ENCODE data around the gene TNFRSF4. TPM values are rescaled to one million over a fixed set of nuclear protein-coding genes. Genes with fewer than 3 reads are reported as not detected.

TNFRSF4 gene
- total RNA-seq, 1 experiment from 2014 or later: not detected

DNA sequence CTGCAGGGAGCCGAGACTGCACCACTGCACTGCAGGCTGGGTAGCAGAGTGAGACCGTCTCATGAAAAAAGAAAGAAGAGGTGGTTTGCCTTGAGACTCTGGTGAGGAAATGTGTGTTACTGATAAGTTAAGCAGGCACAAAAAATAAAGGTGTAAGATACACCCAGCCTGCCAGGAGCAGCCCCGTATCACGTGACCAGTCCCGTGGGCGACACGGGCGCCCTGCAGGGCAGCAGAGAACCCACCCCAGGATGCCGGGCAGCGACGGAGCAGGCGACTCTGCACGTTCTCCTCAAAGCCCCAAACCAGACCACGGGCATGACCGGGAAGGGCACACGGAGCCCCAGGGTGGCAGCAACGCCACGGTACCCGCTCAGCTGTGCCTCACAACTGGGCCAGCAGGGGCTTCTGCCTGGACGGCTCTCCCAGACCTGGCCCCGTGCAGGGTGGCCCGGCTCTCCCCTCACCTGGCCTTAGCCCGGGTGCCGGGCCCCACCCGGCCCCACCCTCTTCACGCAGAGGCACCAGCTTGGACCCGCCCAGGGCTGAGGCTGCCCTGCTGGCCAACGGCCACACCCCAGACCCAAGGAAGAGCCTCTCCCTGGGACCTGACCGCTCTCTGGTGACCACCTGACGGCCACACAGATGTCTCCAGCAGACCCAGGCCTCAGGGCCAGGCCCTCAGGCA, 8.1 kb upstream of the TNFRSF4 start:
- peaks cover 5% of the 10 kb centered on the region; the same call in 1 of the 2 replicates for H3K79me2 ChIP-seq (ENCODE audit: low read length)
- H2AFZ ChIP-seq (ENCODE audit: low read length): no peak overlapping the region
- H3K9me3 ChIP-seq (ENCODE audit: low read length): no peaks in the 10 kb centered on the region
- DNase-seq: no peak
- no peak overlapping the region for H3K4me2 ChIP-seq (ENCODE audit: low read depth, low read length, poor library complexity, severe bottlenecking)
- H3K4me1 ChIP-seq (ENCODE audit: low read length): no peaks in the 10 kb centered on the region
- no peak overlapping the region for H3K4me3 ChIP-seq (ENCODE audit: low read length)
- no peak overlapping the region for H3K9ac ChIP-seq (ENCODE audit: low read length)
- no peak overlapping the region for H3K27ac ChIP-seq (ENCODE audit: low read length)
- H3K36me3 ChIP-seq (ENCODE audit: insufficient read depth, low read length): no peaks in the 10 kb centered on the region
- no peaks in the 10 kb centered on the region for H3K27me3 ChIP-seq (ENCODE audit: low read length)
- H3K9me2 ChIP-seq (replicated peaks; ENCODE audit: insufficient read depth, low read length): no peaks in the 10 kb centered on the region
- 0 out of 2 replicates have a peak, but pooled peaks cover 10% of the 10 kb centered on the region for H4K20me1 ChIP-seq (ENCODE audit: insufficient read depth, low read depth, low read length)

DNA sequence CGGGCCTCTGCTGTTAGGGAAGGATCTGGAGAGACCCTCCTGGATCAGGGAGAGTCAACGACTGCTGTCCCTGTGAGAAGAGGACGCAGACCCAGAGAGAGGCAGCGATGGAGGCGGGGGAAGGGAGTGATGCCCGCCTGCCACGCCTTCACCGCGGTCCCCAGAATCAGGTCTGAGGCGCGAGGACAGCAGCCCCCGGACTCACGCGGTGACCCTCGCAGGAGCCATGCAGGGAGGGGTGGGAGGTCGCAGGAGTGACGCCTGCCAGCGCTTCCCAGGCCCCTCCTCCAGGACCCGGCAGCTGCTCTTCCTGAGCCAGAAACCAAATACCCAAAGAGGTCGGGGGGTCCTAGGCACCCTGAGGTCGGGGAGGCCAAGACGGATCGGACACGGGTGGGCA, 6.2 kb upstream of the TNFRSF4 start:
- Histone ChIP-seq H4K20me1 (ENCODE audit: insufficient read depth, low read depth, low read length) (peaks cover 20% of the 10 kb centered on the region; the same call in 1 of the 2 replicates), H3K36me3 (ENCODE audit: insufficient read depth, low read length) (no peaks in the 10 kb centered on the region), H3K4me3 (ENCODE audit: low read length) (no peak overlapping the region)

DNA sequence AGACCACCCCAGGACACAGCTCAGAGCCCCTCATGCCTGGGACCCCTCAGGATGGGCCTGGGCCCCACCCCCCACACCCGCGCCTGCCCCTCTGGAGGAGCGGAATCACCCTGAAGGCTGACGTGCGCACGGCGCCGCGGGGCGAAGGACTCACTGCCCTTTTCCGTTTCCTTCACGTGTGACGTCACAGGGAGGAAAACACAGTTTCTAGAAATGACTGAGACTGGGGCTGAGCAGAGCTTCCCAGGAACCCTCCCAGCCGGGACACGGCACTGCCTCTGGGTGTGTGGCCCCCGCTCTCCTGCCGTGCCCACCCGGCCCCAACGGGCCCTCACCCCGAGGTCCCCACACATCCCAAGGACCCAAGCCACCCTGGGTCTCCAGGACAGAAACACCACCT, 5.4 kb upstream of the TNFRSF4 start:
- H3K36me3 ChIP-seq (ENCODE audit: insufficient read depth, low read length): no peaks in the 10 kb centered on the region
- no peaks in the 10 kb centered on the region for H3K4me1 ChIP-seq (ENCODE audit: low read length)
- no peaks in the 10 kb centered on the region for H3K79me2 ChIP-seq (ENCODE audit: low read length)
- no peak overlapping the region for H3K9ac ChIP-seq (ENCODE audit: low read length)
- H2AFZ ChIP-seq (ENCODE audit: low read length): no peak overlapping the region
- H3K27me3 ChIP-seq (ENCODE audit: low read length): no peaks in the 10 kb centered on the region
- H3K4me3 ChIP-seq (ENCODE audit: low read length): no peak overlapping the region
- peaks cover 23% of the 10 kb centered on the region; the same call in 1 of the 2 replicates for H4K20me1 ChIP-seq (ENCODE audit: insufficient read depth, low read depth, low read length)
- H3K27ac ChIP-seq (ENCODE audit: low read length): no peak overlapping the region
- DNase-seq: no peak
- no peaks in the 10 kb centered on the region for H3K9me2 ChIP-seq (replicated peaks; ENCODE audit: insufficient read depth, low read length)
- H3K9me3 ChIP-seq (ENCODE audit: low read length): no peaks in the 10 kb centered on the region
- no peak overlapping the region for H3K4me2 ChIP-seq (ENCODE audit: low read depth, low read length, poor library complexity, severe bottlenecking)

More for the DNA sequence above, 6.2 kb upstream of the TNFRSF4 start:
- H3K4me1 ChIP-seq (ENCODE audit: low read length): no peaks in the 10 kb centered on the region
- no peak overlapping the region for H3K9ac ChIP-seq (ENCODE audit: low read length)
- H3K27ac ChIP-seq (ENCODE audit: low read length): no peak overlapping the region
- H3K4me2 ChIP-seq (ENCODE audit: low read depth, low read length, poor library complexity, severe bottlenecking): no peak overlapping the region
- H2AFZ ChIP-seq (ENCODE audit: low read length): no peak overlapping the region
- no peaks in the 10 kb centered on the region for H3K9me2 ChIP-seq (replicated peaks; ENCODE audit: insufficient read depth, low read length)
- H3K9me3 ChIP-seq (ENCODE audit: low read length): no peaks in the 10 kb centered on the region
- DNase-seq: no peak
- no peaks in the 10 kb centered on the region for H3K79me2 ChIP-seq (ENCODE audit: low read length)
- no peaks in the 10 kb centered on the region for H3K27me3 ChIP-seq (ENCODE audit: low read length)

DNA sequence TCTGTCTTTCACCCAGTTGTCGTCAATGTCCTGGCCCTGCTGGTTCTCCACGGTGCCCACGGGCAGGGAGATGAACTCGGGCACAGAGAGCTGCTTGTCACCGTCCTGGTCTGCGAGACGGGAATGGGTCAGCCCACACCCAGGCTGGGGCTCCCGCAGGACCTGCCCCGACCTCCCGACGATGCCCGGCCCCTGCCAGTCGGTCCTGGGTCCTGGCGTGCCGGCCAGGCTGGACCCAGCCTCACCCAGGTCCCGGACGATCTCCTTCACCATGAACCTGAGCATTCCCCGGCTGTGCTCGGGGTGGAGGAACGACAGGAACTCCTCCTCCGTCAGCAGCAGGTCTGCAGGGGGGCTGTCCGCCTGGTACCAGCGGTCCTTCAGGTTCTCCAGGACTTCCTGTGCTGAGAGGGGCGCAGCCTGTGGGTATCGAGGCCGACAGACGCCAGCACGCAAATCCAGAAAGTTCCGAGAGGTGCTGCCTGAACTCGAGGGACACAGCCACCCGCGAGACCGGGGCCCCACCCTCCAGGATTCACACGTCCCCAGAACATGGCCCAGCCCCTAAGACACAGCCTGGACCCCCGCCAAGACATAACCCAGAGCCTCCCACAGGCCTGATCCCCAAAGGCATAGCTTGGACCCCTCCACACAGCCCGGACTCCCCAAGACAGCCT, 4.7 kb upstream of the TNFRSF4 start:
- H3K79me2 ChIP-seq (ENCODE audit: low read length): no peaks in the 10 kb centered on the region
- no peaks in the 10 kb centered on the region for H3K36me3 ChIP-seq (ENCODE audit: insufficient read depth, low read length)
- H3K9me3 ChIP-seq (ENCODE audit: low read length): no peaks in the 10 kb centered on the region
- no peak overlapping the region for H3K27ac ChIP-seq (ENCODE audit: low read length)
- H3K4me2 ChIP-seq (ENCODE audit: low read depth, low read length, poor library complexity, severe bottlenecking): no peak overlapping the region
- no peak overlapping the region for H3K4me3 ChIP-seq (ENCODE audit: low read length)
- no peaks in the 10 kb centered on the region for H3K4me1 ChIP-seq (ENCODE audit: low read length)
- DNase-seq: no peak
- H3K27me3 ChIP-seq (ENCODE audit: low read length): no peaks in the 10 kb centered on the region
- H4K20me1 ChIP-seq (ENCODE audit: insufficient read depth, low read depth, low read length): peaks cover 23% of the 10 kb centered on the region; the same call in 1 of the 2 replicates
- no peaks in the 10 kb centered on the region for H3K9me2 ChIP-seq (replicated peaks; ENCODE audit: insufficient read depth, low read length)
- no peak overlapping the region for H3K9ac ChIP-seq (ENCODE audit: low read length)
- H2AFZ ChIP-seq (ENCODE audit: low read length): no peak overlapping the region

DNA sequence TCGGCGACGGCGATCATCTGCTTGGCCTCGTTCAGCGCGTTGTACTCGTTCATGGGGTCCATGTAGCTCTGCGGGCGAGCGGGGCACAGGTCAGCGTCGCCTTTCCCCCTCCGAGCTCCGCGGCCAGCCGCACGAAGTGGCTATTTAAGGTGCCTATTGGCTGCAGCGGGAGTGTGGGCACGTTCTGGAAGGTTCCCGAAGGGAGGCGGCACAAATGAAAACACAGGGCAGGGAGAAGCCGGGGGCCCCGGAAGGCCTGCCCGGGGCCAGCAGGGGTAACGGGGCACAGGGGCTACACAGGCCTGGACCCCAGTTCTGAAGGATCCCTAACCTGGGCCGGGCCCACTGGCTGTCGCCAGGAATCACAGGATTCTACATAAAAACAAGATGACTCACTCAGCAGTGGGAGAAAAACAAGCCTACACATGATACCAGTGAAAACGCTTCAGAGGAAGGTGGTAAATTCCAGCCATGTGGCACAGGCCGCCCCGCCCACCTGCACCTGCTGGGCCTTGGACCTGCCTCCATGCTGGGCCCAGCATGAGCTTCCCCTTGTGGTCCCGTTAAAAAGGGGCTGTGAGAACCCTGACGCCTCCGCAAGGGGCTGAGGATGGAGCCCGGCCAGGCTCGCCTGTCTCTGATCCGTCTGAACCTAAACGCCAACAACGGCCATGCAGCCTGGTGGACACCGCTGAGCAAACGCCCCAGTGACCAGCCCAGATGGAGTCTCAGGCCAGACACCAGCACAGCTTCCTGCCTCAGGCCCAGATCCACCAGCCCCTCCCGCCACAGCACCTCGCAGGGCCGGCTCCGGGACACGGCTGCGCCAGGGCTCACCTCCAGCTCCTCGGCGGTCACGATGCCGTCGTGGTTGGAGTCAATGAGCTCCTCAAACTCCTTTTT, 3.9 kb upstream of the TNFRSF4 start:
- no peak for DNase-seq
- no peaks in the 10 kb centered on the region for H3K36me3 ChIP-seq (ENCODE audit: insufficient read depth, low read length)
- no peak overlapping the region for H3K4me2 ChIP-seq (ENCODE audit: low read depth, low read length, poor library complexity, severe bottlenecking)
- peaks cover 23% of the 10 kb centered on the region; the same call in 1 of the 2 replicates for H4K20me1 ChIP-seq (ENCODE audit: insufficient read depth, low read depth, low read length)
- H3K9ac ChIP-seq (ENCODE audit: low read length): no peak overlapping the region
- H3K79me2 ChIP-seq (ENCODE audit: low read length): no peaks in the 10 kb centered on the region
- H3K27me3 ChIP-seq (ENCODE audit: low read length): no peaks in the 10 kb centered on the region
- H3K4me3 ChIP-seq (ENCODE audit: low read length): no peak overlapping the region
- no peaks in the 10 kb centered on the region for H3K4me1 ChIP-seq (ENCODE audit: low read length)
- no peaks in the 10 kb centered on the region for H3K9me2 ChIP-seq (replicated peaks; ENCODE audit: insufficient read depth, low read length)
- H3K9me3 ChIP-seq (ENCODE audit: low read length): no peaks in the 10 kb centered on the region
- no peak overlapping the region for H3K27ac ChIP-seq (ENCODE audit: low read length)
- no peak overlapping the region for H2AFZ ChIP-seq (ENCODE audit: low read length)

DNA sequence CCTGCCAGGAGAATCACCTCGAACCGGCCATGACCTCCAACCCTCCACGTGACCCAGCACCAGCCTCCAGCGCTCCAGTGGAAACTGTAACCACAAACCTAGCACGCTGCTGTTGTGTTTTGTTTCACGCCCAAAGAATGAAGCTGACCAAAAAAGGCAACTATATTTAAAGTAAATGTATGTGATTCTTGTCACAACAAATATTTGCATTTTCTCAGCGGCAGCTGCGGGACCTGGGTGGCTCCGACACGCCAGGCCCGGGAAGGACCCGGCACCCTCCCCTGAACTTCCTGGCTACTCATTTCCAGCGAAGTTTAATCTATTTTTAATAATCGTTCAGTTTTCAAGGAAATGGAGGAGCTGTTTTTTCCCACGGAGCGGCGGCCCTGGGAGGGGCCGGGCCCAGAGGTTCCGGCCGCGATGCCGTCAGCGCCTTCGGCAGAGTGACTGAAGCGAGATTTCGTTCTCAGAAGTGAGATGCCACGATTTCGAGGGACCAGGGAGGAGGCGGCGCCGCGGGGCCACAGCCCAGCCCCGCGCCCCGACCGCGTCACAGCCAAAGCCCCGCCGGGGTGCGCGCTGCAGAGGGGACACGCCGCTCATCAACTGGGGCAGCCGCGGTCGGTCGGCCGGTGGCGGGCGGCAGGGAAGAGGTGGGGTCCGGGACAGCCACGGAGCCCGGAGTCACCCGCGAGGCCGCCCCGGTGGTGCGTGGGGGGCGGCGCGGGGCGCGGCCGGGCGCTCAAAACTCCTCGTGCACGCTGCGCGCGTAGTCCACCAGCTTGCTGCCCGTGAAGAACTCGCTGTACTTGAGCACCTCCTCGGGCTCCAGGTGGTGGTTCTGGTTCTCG, 3.0 kb upstream of the TNFRSF4 start:
- no peak overlapping the region for H3K27ac ChIP-seq (ENCODE audit: low read length)
- H3K4me2 ChIP-seq (ENCODE audit: low read depth, low read length, poor library complexity, severe bottlenecking): no peak overlapping the region
- H2AFZ ChIP-seq (ENCODE audit: low read length): no peak overlapping the region
- DNase-seq: no peak
- H3K4me3 ChIP-seq (ENCODE audit: low read length): no peak overlapping the region
- no peaks in the 10 kb centered on the region for H3K4me1 ChIP-seq (ENCODE audit: low read length)
- no peaks in the 10 kb centered on the region for H3K9me2 ChIP-seq (replicated peaks; ENCODE audit: insufficient read depth, low read length)
- H3K27me3 ChIP-seq (ENCODE audit: low read length): no peaks in the 10 kb centered on the region
- H3K9me3 ChIP-seq (ENCODE audit: low read length): no peaks in the 10 kb centered on the region
- H3K36me3 ChIP-seq (ENCODE audit: insufficient read depth, low read length): no peaks in the 10 kb centered on the region
- peaks cover 23% of the 10 kb centered on the region; the same call in 1 of the 2 replicates for H4K20me1 ChIP-seq (ENCODE audit: insufficient read depth, low read depth, low read length)
- H3K9ac ChIP-seq (ENCODE audit: low read length): no peak overlapping the region
- H3K79me2 ChIP-seq (ENCODE audit: low read length): no peaks in the 10 kb centered on the region

DNA sequence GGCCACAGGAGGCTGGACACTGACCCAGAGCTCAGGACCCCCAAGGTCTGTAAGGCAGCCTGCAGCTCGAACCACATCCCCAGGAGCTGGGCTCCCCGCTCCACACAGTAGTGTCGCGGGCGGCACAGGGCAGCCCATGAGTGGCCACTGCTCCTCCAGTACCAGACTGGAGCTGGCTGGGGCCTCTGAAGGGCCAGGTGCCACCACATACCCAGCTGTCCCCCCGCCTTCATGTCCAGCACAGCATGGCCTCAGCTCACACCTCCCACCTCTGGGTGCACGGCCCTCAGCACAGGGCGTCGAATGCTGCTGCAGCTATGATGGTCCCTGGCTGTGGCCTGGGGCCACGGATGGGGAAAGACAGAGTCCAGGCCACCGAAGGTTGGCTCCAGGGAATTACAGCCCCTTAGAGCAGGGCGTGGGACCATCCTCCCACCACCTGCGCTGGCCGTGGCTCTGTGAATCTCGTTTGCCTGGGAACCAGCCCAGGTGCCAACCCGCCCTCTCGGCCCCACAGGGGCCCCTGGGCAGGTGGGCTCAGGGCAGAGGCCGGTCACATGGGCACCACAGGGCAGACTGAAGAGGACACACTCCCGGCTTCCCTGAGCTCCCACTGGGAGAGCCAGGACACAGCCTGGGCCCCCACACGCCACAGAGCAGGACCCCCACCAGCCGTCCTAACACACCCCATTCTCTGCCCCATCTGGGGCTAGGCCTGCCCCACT, 2.1 kb upstream of the TNFRSF4 start:
- H3K4me2 ChIP-seq (ENCODE audit: low read depth, low read length, poor library complexity, severe bottlenecking): no peak overlapping the region
- no peaks in the 10 kb centered on the region for H3K36me3 ChIP-seq (ENCODE audit: insufficient read depth, low read length)
- H4K20me1 ChIP-seq (ENCODE audit: insufficient read depth, low read depth, low read length): peaks cover 19% of the 10 kb centered on the region; the same call in 1 of the 2 replicates
- H3K4me1 ChIP-seq (ENCODE audit: low read length): no peaks in the 10 kb centered on the region
- H3K27me3 ChIP-seq (ENCODE audit: low read length): no peaks in the 10 kb centered on the region
- H3K9me2 ChIP-seq (replicated peaks; ENCODE audit: insufficient read depth, low read length): no peaks in the 10 kb centered on the region
- H3K9ac ChIP-seq (ENCODE audit: low read length): no peak overlapping the region
- H3K27ac ChIP-seq (ENCODE audit: low read length): no peak overlapping the region
- no peak for DNase-seq
- no peak overlapping the region for H3K4me3 ChIP-seq (ENCODE audit: low read length)
- no peaks in the 10 kb centered on the region for H3K79me2 ChIP-seq (ENCODE audit: low read length)
- H2AFZ ChIP-seq (ENCODE audit: low read length): no peak overlapping the region
- no peaks in the 10 kb centered on the region for H3K9me3 ChIP-seq (ENCODE audit: low read length)

All from Karpas-422 (cell line).